ENCODE measurements around the gene APC2.
A peak's percentile ranks its signal among the peaks of the same experiment; 100 is the strongest.

APC2 gene

DNA sequence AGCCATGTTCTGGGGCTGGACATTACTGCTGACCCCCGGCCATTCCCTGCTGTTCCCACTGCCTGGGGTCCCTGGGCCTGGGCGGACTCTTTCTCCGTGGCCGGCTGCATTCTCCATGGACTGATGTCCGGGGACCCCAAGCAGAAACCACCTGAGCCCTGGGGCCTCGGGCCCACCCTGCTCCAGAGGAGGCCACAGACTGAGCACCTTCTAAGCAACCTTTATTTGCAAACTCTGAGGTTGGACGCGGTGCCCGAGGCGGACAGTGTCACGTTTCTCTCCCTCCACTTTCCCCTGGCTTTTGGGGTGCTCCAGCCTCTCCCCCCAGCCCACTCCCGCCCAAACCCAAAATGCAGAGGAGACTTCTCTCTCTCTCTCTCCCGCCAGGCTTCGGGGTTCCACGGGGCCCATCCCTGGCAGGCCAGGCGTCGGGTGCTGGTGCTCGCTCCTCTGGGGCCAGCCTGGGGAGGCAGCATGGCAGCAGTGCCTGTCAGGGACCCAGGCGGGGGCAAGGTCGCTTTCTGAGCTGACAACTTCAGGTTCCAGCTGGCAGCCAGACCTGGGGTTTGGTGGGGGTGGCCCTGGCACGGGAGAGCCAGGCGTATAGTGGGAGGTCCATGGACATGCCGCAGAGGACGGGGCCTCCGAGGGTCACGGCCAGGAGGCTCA is 31.4 kb downstream of the APC2 start:
- DNase-seq (ENCODE audit: low spot score): no peak

DNA sequence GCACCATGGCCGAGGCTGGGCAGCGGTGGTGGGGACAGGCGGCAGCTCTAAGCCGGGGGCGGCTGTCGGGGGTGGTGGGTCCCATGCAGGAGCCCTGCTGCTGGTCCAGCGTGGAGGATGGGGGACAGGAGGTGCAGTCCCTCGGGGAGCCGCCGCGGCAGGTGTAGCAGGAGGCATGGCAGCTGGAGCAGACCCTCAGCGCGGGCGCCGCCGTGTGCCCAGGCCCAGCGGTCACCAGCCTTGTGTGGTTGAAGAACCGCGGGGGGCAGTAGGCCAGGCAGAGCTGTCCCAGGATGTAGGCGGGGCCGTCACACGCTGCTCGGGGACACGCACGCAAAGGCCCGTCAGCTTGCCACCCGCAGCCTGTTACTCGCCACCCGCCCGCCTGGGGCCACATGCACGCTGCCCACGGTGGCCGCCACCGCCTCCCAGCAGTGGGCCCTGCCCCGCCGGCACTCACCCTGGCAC is 32.0 kb downstream of the APC2 start:
- DNase-seq (ENCODE audit: low spot score): no peak

- no peak for DNase-seq (ENCODE audit: low spot score)
Observed at GRCh38 chr19:1482361-1483130, 32.6 kb downstream of the APC2 start.

DNA sequence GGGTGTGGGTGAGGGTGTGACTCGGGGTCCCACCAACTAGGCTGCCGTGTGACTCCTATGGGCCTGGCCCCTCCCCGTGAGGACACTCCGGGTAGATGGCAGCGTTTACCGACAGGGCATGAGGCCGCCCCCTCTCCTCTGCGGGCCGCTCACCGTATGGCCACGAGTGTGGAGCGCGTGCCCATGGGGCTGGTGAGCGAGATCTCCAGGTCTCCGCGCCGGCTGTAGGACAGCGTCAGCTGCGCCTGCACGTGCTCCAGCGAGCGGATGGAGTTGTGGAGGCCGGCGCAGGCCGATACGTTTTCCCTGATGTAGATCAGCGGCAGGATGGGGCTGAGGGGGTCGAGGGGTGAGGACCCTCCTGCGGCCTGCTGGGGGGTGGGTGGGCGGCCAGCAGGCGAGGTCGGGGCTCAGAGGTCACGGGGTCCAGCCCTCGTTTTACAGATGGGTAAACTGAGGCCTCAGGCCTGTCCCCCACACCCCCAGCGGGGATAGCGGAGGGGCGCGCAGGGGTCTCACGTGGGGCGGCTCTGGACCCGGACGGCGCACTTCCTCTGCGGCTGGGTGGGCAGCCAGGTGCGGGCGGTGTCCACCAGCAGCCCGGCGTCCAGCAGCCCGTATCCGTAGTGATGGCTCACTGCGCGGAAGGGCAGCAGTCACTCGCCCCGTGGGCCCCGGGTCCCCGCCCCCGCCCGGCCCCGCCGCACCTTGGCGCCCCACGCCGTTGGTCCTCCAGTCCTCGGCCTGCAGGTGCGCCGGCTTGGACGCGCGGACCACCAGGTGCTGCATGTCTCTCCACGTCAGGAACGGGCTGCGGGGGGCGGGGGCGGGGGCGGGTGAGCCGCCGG is 33.4 kb downstream of the APC2 start:
- DNase-seq (ENCODE audit: low spot score): no peak

DNA sequence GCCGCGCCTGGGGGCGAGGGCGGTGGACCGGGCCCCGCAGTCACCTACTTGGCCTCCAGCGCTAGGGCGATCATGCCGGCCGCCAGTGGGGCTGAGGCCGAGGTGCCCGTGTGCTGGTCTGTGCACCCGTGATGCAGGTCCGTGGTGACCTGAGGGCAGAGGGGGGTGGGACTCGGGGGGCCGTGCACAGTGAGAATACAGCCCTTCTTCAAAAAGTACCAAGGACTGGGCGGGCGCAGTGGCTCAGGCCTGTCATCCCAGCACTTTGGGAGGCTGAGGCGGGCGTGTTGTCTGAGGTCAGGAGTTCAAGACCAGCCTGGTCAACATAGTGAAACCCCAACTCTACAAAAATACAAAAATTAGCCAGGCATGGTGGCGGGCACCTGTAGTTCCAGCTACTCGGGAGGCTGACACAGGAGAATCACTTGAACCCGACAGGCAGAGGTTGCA is 34.1 kb downstream of the APC2 start:
- DNase-seq (ENCODE audit: low spot score): no peak

DNA sequence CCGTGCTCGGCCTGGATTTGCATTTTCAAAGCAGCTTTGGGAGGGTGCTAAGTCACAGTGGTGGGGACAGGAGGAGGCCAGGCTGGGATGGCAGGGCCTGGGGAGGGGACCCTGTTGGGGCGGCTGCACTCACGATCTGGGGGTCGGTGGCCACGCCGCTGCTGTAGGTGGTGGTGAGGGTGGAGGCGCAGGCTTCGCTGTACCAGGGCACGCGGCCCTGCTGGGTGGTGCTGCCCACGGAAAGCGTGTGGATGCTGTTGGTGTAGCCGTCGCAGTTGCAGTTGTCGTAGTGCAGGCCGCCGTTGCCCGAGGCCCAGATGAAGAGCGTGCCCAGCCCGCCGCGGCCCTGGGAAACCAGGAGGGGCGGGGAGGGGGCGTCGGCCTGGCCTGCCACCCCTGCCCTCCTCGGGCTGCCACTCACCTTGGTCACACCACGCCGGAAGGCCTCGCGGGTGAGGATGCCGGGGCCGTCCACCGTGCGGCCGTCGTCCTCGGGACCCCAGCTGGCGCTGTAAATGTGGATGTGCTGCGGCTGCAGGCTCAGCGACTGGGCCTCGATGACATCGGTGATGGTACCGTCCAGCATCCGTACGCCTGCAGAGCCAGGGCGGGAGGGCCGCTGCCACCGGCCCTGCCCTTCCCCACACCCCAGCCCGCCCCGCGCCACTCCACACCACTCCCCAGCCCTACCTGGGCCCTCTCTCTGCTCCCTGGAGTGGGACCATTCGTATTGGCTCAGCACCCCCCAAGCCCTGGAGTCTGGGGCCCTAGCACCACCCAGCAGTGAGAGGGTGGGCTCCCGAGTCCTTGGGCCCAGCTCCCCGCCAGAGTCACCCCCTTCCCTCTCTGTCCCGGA is 37.0 kb downstream of the APC2 start:
- DNase-seq (ENCODE audit: low spot score): no peak

GRCh38 chr19:1487576-1488281 is 37.8 kb downstream of the APC2 start:
- DNase-seq (ENCODE audit: low spot score): no peak

GRCh38 chr19:1488282-1488601 is 38.3 kb downstream of the APC2 start:
- DNase-seq (ENCODE audit: low spot score): no peak

- no peak for DNase-seq (ENCODE audit: low spot score)
Observed at GRCh38 chr19:1489463-1490310, 39.8 kb downstream of the APC2 start.

GRCh38 chr19:1490311-1491113 is 40.6 kb downstream of the APC2 start, which contains the start of gene PCSK4:
PCSK4 (minus strand) TSS chr19:1490350; CDS start chr19:1490346, 4 bp downstream.
- peak; percentile 96 for DNase-seq (ENCODE audit: low spot score)

- DNase-seq (ENCODE audit: low spot score): no peak
Observed at GRCh38 chr19:1491114-1491848, 41.4 kb downstream of the APC2 start, which contains the start of gene REEP6. REEP6 (plus strand) TSS chr19:1491181; CDS start chr19:1491270, 89 bp downstream.

DNA sequence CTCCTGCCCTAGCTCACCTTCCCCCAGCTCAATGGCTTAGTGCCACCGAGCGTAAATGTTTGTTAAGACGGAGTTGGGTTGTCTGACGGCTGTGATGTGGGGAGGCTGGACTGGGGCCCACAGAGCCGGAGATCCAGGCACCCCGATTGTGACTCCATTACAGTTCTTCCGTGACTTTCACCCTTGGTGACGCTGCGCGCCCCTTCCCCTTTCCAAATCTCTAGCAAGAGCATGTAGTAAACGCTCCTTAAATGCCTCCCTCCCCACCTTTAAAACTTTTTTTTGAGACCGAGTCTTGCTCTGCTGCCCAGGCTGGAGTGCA is 41.9 kb downstream of the APC2 start:
- no peak for DNase-seq (ENCODE audit: low spot score)

DNA sequence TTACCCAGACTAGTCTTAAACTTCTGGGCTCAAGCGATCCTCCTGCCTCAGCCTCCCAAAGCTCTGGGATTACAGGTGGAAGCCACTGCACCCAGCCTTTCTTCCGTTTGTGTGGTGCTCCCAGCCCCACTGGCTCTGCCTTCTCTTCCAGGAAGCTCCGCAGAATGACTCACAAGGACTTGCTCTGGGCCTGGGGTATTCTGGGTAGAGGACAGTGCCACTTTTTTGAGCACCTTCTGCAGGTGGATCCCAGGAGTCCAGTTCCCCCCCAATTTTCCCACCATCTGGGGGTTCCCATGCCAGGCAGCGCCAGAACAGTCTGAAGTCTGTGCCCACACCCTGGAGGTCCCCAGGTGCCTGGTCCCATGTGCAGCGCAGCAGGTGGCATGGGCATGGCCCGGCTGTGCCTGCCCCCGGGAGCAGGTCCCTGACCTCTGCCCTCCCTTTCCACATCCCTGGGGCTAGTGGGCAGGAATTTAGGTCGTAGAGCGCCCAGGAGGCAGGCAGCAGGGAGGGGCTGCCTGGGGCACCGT is 42.6 kb downstream of the APC2 start:
- DNase-seq (ENCODE audit: low spot score): no peak

DNA sequence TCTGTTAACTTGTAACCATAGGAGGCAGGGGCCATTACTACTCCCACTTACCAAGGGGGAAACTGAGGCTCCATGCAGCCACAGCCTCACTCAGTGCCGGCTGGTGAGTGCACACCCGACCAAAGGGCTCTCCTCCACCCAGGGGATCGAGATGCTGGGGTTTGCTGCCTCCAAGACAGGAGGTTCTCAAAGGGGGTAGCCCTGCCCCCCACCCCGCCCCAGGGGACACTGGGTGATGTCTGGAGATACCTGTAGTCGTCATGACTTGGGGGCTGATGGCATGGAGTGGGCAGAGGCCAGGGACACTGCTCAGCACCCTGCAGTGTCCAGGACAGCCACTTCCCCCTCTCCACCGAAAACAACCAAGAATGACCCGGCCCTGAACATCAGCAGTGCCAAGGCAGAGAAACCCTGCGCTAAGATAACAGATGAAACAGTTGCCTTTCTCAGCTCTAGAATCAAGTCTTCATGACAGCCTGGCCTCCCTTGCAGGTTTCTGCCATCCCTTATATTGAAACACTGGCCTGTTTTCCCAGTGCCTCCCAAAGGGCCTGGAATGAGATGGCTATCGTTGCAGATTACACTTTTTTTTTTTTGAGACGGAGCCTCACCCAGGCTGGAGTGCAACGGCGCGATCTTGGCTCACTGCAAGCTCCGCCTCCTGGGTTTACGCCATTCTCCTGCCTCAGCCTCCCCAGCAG is 44.3 kb downstream of the APC2 start:
- DNase-seq (ENCODE audit: low spot score): no peak

DNA sequence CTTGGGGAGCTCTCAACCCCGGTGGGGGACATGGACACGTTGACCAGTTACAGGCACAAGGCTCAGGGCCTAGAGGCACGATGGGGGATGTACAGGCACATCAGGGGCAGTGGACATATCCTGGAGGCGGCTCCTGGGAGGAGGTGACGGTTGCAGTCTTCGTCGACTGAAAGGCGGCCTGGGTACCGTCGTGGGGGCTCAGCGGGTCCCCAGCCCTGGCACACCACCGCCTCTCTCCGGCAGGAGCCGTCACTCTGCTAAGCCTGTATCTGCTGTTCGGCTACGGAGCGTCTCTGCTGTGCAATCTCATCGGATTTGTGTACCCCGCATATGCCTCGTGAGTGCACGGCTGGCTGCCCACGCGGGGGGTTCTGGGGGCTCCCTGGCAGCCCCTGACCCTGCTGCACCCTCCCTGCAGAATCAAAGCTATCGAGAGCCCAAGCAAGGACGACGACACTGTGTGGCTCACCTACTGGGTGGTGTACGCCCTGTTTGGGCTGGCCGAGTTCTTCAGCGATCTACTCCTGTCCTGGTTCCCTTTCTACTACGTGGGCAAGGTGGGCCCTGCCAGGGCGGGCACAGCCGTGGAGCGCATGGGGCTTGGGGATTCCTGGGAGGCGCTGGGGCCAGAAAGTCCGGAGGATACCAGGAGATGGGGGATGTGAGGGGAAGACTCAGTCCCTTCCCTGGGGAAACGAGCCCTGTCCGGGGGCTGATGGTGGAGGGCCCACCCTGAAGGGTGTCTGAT is 45.3 kb downstream of the APC2 start:
- DNase-seq (ENCODE audit: low spot score): no peak

DNA sequence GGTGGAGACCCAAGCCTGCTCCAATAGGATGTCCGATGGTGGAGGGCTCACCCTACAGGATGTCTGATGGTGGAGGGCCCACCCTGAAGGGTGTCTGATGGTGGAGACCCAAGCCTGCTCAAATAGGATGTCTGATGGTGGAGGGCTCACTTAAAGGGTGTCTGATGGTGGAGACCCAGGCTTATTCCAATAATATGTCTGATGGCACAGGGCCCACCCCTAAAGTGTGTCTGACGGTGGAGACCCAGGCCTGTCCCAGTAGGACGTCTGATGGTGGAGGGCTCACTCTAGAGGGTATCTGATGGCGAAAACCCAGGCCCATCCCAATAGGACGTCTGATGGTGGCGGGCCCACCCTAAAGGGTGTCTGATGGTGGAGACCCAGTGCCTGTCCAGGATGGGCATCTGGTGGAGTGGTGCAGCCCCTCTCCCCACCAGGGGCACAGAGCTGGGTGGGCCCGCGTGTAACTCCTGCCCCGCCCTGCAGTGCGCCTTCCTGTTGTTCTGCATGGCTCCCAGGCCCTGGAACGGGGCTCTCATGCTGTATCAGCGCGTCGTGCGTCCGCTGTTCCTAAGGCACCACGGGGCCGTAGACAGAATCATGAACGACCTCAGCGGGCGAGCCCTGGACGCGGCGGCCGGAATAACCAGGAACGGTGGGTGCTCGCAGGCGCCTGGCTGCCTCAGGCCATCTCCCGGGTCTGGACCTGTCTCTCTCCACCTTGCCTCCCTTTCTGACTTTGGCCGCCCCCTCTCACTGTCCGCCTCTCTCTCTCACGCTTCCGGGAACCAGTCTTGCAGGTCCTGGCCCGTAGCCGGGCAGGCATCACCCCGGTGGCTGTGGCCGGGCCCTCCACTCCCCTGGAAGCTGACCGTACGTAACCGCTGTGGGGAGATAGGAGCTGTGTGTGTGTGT is 46.1 kb downstream of the APC2 start:
- DNase-seq (ENCODE audit: low spot score): no peak
